ENCODE results near the gene APLF. TPM values are rescaled to one million over a fixed set of nuclear protein-coding genes. Genes with fewer than 3 reads are reported as not detected.

The APLF gene
- polyA plus RNA-seq, 1 of the 3 experiments (the other 2 are of a cell fraction), result 1.1 TPM

DNA sequence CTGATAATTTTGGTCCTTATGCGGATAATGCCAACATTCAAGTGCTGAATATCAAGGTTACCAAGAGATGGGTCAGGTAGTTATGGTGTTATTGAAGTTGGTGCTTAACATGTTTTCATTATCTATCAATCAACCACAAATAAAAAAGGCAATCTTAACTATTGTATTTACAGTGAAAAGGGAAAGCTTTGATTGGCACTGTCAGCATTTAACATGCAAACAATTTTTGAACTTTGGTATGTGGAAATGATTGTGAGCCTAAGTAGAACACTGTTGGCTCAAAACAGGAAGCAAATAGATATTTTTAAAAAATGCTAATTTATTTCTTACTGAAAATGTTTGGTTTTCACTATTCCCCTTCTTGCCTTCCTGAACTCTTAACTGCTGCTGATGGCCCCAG, 21.9 kb downstream of the APLF start:
- Histone ChIP-seq H3F3A (replicated peaks; ENCODE audit: insufficient read depth) (peaks cover 4% of the 10 kb centered on the region), H3K79me2 (ENCODE audit: insufficient read depth) (no peaks in the 10 kb centered on the region), H3K9me2 (no peaks in the 10 kb centered on the region), H2AFZ (ENCODE audit: low read depth) (no peak overlapping the region), H3K4me3 (ENCODE audit: low read depth in 2 of 2, low read length in 1 of 2) (no peak overlapping the region), H3K36me3 (replicated peaks in 1 of 2; ENCODE audit: control insufficient read depth in 1 of 2, insufficient read depth in 2 of 2, low read length in 1 of 2) (no peaks in the 10 kb centered on the region), H3K9me3 (no peaks in the 10 kb centered on the region), H4K20me1 (ENCODE audit: insufficient read depth) (no peaks in the 10 kb centered on the region), H3K27me3 (ENCODE audit: insufficient read depth) (no peaks in the 10 kb centered on the region), H3K27ac (ENCODE audit: low read depth in 2 of 2, low read length in 1 of 2) (no peak overlapping the region), H3K4me1 (ENCODE audit: control insufficient read depth in 1 of 2, insufficient read depth in 2 of 2, low read depth in 1 of 2, low read length in 1 of 2) (no peaks in the 10 kb centered on the region), H3K4me2 (no peak overlapping the region), H3K9ac (no peak overlapping the region)
- DNase-seq, result no peak
- WGBS (ENCODE audit: low lambda C conversion rate), result 93% methylated on average over 1 of the region's 1 CpG
- POLR2A ChIA-PET, result no interaction called here
- CTCF ChIA-PET, result interaction anchor here (1.0 to 4.5 kb wide), 6 partner anchors 12 to 436 kb away, joined by 5 to 58 read pairs (median 9); no protein-coding TSS in a partner anchor
- TF ChIP-seq, protein P1, sequence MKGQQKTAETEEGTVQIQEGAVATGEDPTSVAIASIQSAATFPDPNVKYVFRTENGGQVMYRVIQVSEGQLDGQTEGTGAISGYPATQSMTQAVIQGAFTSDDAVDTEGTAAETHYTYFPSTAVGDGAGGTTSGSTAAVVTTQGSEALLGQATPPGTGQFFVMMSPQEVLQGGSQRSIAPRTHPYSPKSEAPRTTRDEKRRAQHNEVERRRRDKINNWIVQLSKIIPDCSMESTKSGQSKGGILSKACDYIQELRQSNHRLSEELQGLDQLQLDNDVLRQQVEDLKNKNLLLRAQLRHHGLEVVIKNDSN (IDR thresholded peaks at IDR 0.05; ENCODE audit: borderline replicate concordance, low read depth), result no peak
- TF ChIP-seq, protein P2, sequence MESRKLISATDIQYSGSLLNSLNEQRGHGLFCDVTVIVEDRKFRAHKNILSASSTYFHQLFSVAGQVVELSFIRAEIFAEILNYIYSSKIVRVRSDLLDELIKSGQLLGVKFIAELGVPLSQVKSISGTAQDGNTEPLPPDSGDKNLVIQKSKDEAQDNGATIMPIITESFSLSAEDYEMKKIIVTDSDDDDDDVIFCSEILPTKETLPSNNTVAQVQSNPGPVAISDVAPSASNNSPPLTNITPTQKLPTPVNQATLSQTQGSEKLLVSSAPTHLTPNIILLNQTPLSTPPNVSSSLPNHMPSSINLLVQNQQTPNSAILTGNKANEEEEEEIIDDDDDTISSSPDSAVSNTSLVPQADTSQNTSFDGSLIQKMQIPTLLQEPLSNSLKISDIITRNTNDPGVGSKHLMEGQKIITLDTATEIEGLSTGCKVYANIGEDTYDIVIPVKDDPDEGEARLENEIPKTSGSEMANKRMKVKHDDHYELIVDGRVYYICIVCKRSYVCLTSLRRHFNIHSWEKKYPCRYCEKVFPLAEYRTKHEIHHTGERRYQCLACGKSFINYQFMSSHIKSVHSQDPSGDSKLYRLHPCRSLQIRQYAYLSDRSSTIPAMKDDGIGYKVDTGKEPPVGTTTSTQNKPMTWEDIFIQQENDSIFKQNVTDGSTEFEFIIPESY (IDR thresholded peaks at IDR 0.05; ENCODE audit: borderline replicate concordance, low read depth), result no peak
- TF ChIP-seq, protein P3, sequence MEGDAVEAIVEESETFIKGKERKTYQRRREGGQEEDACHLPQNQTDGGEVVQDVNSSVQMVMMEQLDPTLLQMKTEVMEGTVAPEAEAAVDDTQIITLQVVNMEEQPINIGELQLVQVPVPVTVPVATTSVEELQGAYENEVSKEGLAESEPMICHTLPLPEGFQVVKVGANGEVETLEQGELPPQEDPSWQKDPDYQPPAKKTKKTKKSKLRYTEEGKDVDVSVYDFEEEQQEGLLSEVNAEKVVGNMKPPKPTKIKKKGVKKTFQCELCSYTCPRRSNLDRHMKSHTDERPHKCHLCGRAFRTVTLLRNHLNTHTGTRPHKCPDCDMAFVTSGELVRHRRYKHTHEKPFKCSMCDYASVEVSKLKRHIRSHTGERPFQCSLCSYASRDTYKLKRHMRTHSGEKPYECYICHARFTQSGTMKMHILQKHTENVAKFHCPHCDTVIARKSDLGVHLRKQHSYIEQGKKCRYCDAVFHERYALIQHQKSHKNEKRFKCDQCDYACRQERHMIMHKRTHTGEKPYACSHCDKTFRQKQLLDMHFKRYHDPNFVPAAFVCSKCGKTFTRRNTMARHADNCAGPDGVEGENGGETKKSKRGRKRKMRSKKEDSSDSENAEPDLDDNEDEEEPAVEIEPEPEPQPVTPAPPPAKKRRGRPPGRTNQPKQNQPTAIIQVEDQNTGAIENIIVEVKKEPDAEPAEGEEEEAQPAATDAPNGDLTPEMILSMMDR (IDR thresholded peaks at IDR 0.05), result no peak
- TF ChIP-seq POLR2AphosphoS5 (IDR thresholded peaks at IDR 0.05; ENCODE audit: low read depth, low read length), result no peak
- TF ChIP-seq, protein P4, sequence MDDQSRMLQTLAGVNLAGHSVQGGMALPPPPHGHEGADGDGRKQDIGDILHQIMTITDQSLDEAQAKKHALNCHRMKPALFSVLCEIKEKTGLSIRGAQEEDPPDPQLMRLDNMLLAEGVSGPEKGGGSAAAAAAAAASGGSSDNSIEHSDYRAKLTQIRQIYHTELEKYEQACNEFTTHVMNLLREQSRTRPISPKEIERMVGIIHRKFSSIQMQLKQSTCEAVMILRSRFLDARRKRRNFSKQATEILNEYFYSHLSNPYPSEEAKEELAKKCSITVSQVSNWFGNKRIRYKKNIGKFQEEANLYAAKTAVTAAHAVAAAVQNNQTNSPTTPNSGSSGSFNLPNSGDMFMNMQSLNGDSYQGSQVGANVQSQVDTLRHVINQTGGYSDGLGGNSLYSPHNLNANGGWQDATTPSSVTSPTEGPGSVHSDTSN (IDR thresholded peaks at IDR 0.05), result no peak
- no peak for TF ChIP-seq EZH2phosphoT487 (IDR thresholded peaks at IDR 0.05; ENCODE audit: borderline replicate concordance, low read depth)
- TF ChIP-seq RFX5 (IDR thresholded peaks at IDR 0.05; ENCODE audit: low read length), result no peak
- no peak for TF ChIP-seq MXI1 (IDR thresholded peaks at IDR 0.05; ENCODE audit: low read depth, low read length)
- TF ChIP-seq FOSL2 (IDR thresholded peaks at IDR 0.05; ENCODE audit: borderline replicate concordance, low read depth), result no peak
- TF ChIP-seq CHD2 (IDR thresholded peaks at IDR 0.05; ENCODE audit: low read length, partially characterized antibody), result no peak
- TF ChIP-seq JUND (IDR thresholded peaks at IDR 0.05), result no peak
- TF ChIP-seq TCF12 (IDR thresholded peaks at IDR 0.05), result no peak
- TF ChIP-seq, protein P5, sequence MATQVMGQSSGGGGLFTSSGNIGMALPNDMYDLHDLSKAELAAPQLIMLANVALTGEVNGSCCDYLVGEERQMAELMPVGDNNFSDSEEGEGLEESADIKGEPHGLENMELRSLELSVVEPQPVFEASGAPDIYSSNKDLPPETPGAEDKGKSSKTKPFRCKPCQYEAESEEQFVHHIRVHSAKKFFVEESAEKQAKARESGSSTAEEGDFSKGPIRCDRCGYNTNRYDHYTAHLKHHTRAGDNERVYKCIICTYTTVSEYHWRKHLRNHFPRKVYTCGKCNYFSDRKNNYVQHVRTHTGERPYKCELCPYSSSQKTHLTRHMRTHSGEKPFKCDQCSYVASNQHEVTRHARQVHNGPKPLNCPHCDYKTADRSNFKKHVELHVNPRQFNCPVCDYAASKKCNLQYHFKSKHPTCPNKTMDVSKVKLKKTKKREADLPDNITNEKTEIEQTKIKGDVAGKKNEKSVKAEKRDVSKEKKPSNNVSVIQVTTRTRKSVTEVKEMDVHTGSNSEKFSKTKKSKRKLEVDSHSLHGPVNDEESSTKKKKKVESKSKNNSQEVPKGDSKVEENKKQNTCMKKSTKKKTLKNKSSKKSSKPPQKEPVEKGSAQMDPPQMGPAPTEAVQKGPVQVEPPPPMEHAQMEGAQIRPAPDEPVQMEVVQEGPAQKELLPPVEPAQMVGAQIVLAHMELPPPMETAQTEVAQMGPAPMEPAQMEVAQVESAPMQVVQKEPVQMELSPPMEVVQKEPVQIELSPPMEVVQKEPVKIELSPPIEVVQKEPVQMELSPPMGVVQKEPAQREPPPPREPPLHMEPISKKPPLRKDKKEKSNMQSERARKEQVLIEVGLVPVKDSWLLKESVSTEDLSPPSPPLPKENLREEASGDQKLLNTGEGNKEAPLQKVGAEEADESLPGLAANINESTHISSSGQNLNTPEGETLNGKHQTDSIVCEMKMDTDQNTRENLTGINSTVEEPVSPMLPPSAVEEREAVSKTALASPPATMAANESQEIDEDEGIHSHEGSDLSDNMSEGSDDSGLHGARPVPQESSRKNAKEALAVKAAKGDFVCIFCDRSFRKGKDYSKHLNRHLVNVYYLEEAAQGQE (IDR thresholded peaks at IDR 0.05; ENCODE audit: low read depth, low read length), result no peak
- TF ChIP-seq GATA2 (CRISPR knock-in tag; IDR thresholded peaks at IDR 0.05), result no peak
- no peak for TF ChIP-seq RXRA (IDR thresholded peaks at IDR 0.05; ENCODE audit: borderline replicate concordance, low read depth)

All from SK-N-SH (cell line).